Stimulated activated CD8-positive, alpha-beta memory T cell treated with anti-CD3 and anti-CD28 coated beads, Interleukin-7, amount 100 ng/mL, for 48 hours (primary cell): ENCODE results near the gene CREB1.

Source experiments
- DNase-seq, 2 donors: peaks; one replicate each; pipeline ENCODE4 v3.0.0-alpha.2; 2020; ENCODE audit warnings: low read depth in 1 of 2; ENCODE audit errors: extremely low read depth in 1 of 2

CREB1 gene

GRCh38 chr2:207539470-207539869 lies 9.7 kb downstream of the CREB1 start:
- no peak for DNase-seq

GRCh38 chr2:207540431-207540830 lies 10.7 kb downstream of the CREB1 start:
- DNase-seq: no peak

DNA sequence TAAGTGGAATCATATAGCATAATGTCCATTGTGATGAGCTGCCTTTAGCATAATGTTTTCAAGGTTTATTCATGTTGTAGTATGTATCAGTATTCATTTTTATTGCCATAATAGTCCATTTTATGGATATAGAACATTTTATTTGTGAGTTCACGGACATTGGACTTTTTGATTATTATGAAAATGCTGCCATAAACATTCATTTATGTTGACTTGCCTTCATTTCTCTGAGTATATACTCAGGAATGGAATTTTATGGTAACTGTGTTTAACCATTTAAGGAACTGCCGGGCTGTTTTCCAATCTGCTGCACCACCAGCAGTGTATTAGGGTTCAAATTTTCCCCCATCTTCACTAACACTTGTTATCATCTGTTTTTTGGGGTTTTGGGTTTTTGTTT lies 12.2 kb downstream of the CREB1 start:
- DNase-seq: no peak

DNA sequence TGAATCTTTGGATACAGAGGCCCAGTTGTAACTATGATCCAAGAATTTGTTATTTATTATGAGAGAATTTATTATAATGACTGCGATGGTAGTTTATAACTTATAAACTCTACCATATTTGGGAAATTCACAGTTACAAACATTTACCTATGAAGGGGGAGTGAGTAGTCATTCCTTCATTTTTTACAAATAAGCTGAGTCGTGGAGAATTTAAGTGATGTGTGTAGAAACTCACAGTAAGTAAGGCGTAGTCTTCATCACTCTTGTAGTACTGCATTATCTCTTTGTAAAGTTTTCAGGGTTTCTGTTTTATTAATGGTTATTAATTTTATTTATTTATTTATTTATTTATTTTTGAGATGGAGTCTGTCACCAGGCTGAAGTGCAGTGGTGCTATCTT lies 13.5 kb downstream of the CREB1 start:
- no peak for DNase-seq

- no peak for DNase-seq
Measured at GRCh38 chr2:207546822-207547221, 17.1 kb downstream of the CREB1 start.

DNA sequence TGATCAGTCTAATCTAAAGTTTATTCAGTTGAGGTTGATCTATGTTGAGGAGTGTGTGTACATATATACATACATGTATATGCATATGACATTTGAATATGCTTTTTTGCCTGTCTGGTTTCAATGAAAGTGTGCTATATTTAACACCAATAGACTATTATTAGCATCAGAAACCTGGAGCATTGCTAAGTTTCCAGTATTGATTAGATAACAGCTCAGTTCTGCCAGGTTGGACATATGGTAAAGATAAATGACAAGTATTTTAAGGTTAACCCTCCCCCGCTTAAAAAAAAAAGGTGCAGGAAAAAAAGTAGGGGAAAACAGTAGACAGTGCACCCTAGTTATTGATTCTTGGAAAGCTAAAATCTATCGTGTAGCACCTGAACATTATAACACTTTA lies 19.4 kb downstream of the CREB1 start:
- DNase-seq: no peak

GRCh38 chr2:207558079-207558491 lies 28.3 kb downstream of the CREB1 start:
- no peak for DNase-seq

DNA sequence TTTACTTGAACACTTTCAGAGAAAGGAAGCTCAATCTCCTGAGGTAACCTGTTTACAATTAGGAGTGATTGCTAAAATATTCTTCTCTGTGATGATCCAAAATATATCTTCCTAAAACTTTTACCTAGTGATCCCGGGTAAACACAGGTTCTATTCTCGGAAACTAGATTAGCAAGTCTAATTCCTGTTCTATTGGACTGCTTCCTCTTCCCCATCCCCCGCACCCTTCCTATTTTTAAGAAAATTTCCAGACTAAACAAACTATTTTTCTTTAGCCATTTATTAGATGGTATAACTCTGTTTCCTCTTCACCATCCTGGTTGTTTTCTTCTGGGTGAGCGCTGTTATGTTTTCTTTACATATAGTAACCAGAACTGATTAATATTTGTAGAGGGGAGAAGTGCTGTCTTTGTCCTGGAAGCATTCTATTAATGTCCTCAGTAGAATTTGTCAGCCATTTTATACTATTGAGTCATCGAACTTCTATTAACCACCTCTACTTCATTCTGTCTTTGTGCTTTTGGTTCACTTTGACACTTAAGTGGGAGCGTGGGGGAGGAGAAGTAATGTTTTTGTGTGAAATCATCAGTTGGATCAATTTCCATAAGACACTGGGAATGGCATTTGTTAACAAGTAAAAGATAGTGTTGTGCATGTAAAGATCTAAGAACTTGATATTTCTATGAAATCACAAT lies 31.8 kb downstream of the CREB1 start:
- no peak for DNase-seq

DNA sequence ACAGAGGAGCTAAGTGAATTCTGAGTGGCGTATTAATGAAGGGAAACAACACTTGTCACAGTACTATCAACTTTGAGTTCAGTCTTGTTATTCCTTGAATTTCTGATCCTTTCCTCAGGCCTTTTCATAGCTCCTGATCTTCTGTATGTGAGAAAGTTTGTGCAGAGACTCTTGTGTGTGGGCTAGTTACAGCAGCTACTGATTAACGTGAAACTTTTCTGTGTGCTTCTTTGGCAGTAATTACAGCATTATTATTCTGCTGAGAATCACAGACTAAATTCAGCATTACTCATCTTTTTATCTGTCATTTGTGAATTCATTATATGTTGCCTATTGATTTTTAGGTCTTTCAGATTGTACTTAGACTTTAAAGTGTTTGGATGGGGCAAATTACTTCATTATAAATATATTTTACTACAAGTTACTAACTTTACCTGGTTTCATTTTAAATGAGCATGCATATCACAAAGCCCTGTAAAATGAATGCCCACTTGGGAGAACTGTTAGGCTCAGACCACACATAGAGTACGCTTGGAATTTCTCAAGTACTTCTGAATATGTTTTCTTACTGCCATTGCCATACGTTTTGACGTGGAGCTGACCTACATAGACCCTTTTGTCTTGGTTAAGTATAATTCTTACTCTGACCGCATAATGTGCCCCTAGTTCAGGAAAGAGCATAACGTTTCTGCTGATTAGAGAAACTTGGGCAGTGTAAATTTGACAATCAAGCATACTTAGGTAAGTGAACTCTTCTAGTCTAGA lies 36.2 kb downstream of the CREB1 start:
- no peak for DNase-seq

DNA sequence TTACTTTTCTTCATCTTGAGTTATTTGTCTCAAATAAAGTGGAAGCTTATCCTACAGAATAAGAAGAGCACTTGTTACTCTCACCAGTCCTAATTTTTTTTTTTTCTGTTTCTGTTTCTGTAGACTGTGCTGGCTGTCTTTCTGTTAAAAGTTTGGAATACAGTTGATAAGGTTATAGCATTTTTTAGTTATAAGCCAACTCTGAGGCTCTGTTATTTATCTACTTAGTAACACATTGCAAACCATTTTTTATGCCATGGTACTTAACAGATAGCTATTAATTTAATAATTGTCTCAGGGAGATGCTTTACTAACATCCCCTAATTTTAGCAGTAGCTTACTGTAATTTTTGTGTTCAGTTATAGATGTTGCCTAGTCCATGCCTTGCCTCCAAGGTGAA lies 37.9 kb downstream of the CREB1 start:
- DNase-seq: no peak

- no peak for DNase-seq
Measured at GRCh38 chr2:207571370-207571769, 41.6 kb downstream of the CREB1 start.

- no peak for DNase-seq
Measured at GRCh38 chr2:207584952-207585351, 55.2 kb downstream of the CREB1 start.

GRCh38 chr2:207587305-207587704 lies 57.5 kb downstream of the CREB1 start:
- no peak for DNase-seq

DNA sequence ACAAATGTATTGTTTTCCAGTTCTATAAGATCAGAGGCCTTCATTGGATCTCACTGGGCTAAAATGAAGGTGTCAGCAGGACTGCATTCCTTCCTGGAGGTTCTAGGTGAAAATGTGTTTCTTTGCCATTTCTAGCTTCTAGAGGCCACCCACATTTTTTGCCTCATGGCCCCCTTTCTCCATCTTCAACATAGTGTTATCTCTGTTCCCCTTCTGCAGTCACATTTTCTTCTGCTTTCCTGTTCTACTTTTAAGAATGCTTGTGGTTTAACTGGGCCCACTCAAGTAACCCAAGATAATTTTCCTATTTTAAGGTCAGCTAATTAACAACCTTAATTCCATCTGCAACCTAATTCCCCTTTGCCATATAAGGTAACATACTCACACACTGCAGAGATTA lies 59.4 kb downstream of the CREB1 start:
- no peak for DNase-seq

DNA sequence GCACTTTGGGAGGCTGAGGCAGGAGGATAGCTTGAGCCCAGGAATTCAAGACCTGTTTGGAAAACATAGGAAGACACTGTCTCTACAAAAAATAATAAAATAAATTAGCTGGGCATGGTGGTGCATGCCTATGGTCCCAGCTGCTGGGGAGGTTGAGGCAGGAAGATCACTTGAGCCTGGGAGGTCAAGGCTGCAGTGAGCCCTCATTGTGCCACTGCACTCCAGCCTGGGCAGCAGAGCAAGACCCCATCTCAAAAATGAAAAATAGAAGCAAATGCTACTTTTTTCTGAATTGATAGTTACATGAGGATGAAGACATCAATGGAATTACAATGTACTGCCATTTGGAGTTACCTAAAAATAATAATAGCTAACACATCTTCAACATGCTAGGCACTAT lies 63.5 kb downstream of the CREB1 start:
- no peak for DNase-seq

GRCh38 chr2:207594264-207594663 lies 64.5 kb downstream of the CREB1 start:
- DNase-seq: no peak

- DNase-seq: no peak
Measured at GRCh38 chr2:207594731-207595130, 65.0 kb downstream of the CREB1 start.

DNA sequence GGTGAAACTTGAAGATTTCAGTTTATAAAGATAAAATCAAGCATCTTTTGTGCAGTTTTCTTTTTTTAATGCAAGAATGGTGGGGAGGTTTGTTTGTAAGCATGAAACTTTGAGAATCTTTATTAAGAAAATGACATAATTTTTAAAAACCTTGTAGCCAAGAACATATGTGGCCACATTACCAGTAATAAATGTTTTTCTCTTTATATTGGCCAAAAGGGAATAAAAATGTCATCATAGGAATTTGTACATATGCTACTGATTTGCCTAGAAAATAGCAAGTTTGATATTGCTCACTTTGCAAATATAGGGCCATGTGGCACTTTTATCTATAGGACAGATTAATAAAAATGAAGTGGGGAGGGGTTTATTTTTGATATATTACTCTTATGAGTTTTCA lies 69.9 kb downstream of the CREB1 start:
- DNase-seq: no peak

GRCh38 chr2:207600231-207600630 lies 70.5 kb downstream of the CREB1 start:
- no peak for DNase-seq

DNA sequence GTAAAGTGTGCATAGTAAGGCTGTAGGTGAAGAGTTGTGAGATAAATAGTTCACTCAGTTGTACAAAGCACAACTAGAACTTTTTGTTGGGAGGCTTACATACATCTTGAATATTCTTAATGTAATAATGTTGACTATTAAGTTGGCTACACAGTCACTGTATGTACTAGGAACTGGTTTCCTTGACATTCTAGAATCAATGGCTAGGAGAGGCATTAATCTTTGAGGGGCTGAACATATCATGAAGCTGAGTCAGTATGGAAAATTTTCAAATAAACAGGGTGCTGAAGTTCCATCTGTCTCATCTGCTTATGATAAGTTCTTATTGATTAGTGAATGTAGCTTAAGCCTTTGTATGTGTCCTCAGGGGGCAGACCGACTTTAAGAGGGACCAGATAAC lies 72.0 kb downstream of the CREB1 start:
- no peak for DNase-seq

GRCh38 chr2:207603486-207603885 lies 73.7 kb downstream of the CREB1 start:
- DNase-seq: no peak

DNA sequence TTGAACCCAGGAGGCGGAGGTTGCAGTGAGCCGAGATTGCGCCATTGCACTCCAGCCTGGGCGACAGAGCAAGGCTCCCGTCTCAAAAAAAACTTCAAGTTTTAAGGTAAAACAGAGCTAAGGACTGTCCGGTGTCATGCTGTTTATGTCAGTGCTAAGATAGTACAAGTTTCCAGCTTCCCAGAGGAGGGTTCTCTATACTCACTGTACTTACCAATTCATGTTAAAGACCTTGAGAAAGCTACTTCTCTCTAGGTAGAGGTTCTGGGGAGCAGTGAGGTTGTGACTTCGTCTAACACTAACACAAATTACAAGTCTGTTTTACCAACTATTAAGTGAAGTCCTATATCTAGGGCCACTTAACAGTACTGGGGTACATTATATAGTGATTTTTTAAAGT lies 76.6 kb downstream of the CREB1 start:
- DNase-seq: no peak

DNA sequence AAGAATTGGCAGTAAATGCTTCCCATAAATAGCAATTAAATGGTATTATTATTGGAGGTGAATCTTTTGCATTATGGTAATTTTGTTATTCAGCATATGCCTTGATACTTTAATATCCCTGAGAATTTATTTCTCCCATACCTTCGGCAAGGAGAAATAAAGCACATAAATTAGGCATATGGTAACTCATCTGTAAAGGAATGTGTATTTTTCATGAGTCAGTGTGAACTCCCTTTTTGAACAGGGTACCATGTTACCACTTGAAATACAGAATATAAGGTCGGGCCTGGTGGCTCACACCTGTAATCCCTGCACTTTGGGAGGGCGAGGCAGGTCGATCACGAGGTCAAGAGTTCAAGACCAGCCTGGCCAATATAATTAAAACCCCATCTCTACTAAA lies 77.1 kb downstream of the CREB1 start:
- DNase-seq: no peak
